C4-2B (cell line): ENCODE measurements around the gene ENO2.

ENCODE experiments used
- H3K27ac ChIP-seq: fragments of 450-650 bp; 2 replicates; pipeline ENCODE4 v1.5.1; 2017
- CTCF ChIP-seq: fragments of 450-650 bp; conservative IDR thresholded peaks from 2 replicates; pipeline ENCODE4 v1.5.1; 2017; ENCODE audit warnings: mild to moderate bottlenecking
- ZFX ChIP-seq: fragments of 450-650 bp; IDR thresholded peaks from 2 replicates; pipeline ENCODE4 v1.6.1; 2017

The ENO2 gene

GRCh38 chr12:6952863-6953441, 38.6 kb downstream of the ENO2 start:
- no peak overlapping the region for H3K27ac ChIP-seq
- TF ChIP-seq CTCF (no peak), ZFX (no peak)

DNA sequence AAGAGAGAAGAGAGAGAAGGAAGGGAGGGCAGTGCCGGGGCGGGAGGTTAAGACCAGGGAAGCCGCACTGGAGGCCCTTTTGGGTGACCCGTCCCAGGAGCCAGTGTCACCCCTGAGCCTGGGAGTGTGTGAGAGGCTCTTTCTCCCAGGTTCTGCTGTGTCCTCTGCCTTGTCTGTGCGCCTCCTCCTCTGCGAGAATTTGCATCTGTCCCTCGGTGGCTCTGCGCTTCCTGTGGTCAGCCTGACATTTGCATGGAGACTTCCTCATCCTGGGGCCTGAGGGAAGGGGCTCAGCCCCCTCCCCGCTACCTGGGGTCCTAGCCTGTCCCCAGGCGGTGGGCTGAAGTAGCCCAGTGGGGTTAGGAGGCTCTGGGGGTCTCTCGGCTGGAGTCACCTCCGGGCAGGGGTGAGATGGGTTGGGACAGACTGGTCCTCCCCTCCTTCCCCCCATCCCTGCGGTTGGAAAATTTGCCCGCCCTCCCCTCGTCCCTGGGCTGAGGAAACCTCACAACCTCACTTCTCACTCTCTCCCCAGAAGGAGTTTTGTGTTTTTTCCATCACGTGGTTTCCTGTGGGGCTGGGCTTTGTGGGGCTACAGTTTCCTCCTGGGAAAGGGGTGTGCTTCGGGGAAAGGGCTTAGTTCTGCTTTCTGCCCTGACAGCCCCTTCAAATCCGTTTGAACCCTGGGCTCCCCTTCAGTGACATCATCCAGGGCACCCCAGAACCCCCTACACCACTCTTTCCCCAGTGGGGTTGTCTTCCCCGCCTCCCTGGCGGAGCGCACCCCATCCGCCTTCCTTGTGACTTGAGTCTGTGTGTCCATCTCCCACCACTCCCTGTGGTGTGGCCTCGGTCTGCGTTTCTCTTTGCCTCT, 39.3 kb downstream of the ENO2 start:
- no peak overlapping the region for H3K27ac ChIP-seq
- TF ChIP-seq CTCF = no peak
- TF ChIP-seq ZFX = no peak

- H3K27ac ChIP-seq = no peak overlapping the region
- TF ChIP-seq CTCF = no peak
- TF ChIP-seq ZFX = no peak
Observed at GRCh38 chr12:6954316-6955107, 40.1 kb downstream of the ENO2 start.

DNA sequence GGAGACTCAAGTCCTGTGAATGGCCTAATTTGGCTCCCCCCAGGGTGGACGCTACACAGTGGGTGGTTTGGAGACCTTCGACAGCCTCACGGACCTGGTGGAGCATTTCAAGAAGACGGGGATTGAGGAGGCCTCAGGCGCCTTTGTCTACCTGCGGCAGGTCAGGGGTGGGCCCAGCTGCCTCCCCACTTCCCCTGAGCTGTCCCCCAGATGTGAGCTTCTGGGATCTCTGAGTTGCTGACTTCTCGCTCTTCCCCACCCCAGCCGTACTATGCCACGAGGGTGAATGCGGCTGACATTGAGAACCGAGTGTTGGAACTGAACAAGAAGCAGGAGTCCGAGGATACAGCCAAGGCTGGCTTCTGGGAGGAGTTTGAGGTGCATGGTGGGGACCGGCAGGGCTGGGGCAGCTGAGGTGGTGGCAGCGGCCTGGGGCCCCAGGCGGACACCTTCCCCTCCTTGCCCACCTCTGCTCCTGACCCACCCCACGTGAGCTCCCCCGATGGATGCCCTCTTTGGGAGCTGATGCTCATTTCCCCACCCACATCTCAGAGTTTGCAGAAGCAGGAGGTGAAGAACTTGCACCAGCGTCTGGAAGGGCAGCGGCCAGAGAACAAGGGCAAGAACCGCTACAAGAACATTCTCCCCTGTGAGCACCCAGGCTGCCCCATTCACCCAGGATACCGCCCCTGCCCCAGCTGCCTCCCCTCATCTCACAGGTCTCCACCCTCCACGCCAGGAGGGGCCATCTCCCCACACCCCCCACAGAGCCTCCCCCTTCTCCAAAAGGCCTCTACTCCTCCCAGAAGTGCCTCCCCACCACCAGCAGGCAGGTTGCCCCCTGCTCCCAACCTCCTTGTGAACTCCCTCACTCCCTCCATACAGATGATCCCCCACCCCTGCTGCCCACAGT, 41.0 kb downstream of the ENO2 start:
- no peak overlapping the region for H3K27ac ChIP-seq
- TF ChIP-seq ZFX (no peak), CTCF (no peak)

GRCh38 chr12:6956021-6956727, 41.8 kb downstream of the ENO2 start:
- no peak for TF ChIP-seq CTCF
- no peak for TF ChIP-seq ZFX
- H3K27ac ChIP-seq = no peak overlapping the region

DNA sequence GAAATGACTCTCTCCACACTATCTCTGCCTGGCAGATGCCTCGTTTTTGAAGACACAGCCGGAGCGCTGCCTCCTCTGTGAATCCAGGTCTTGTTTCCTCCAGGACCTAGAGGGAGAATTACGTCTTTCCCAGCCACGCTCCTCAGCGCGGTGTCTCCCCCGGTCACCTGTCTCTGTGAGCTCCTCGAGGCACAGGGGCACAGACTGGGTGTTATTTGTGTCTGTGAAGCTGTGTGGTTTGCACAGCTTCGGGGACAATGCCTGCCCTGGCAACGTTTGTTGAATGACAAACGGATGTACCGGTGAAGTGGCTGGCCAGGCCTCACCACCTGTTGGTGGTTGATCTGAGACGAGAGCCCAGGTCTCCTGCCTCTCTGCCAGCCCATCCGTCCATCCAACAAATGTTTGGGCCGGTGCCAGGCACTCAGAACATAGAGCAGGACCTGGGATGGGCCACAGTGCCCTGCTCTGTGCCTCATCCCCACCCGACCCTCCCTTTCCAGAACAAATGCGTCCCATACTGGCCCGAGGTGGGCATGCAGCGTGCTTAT, 42.8 kb downstream of the ENO2 start:
- H3K27ac ChIP-seq = no peak overlapping the region
- TF ChIP-seq ZFX = no peak
- TF ChIP-seq CTCF = no peak
